ENCODE data around the gene CORIN. TPM values are rescaled to one million over a fixed set of nuclear protein-coding genes. Genes with fewer than 3 reads are reported as not detected.

Gene CORIN
- polyA plus RNA-seq, 1 donor (not counting 4 experiments of a cell fraction or from before 2014, with no cell fraction given): 0.14 TPM

GRCh38 chr4:47718696-47719095, 119.2 kb downstream of the CORIN start:
- Histone ChIP-seq H3K36me3 (ENCODE audit: control insufficient read depth in 2 of 2, extremely low read depth in 1 of 2, insufficient read depth in 2 of 2, low read length in 2 of 2) (no peaks in the 10 kb centered on the region), H3K4me3 (ENCODE audit: control insufficient read depth in 2 of 3, extremely low read depth in 1 of 3, insufficient read depth in 2 of 3, low read depth in 1 of 3, low read length in 3 of 3) (no peak overlapping the region), H4K20me1 (ENCODE audit: control insufficient read depth, extremely low read depth, insufficient read depth, low read length) (no peaks in the 10 kb centered on the region), H3K9me3 (ENCODE audit: control insufficient read depth, low read depth, low read length) (no peaks in the 10 kb centered on the region), H3K4me2 (ENCODE audit: control insufficient read depth, extremely low read depth, insufficient read depth, low read depth, low read length) (no peak overlapping the region), H3K27me3 (ENCODE audit: control insufficient read depth, extremely low read depth, insufficient read depth, low read length) (peaks cover 4% of the 10 kb centered on the region), H3K9me1 (ENCODE audit: control insufficient read depth, extremely low read depth, insufficient read depth, low read length) (no peaks in the 10 kb centered on the region), H2AFZ (ENCODE audit: control insufficient read depth, low read length) (no peak overlapping the region), H3K27ac (ENCODE audit: control insufficient read depth, insufficient read depth, low read length) (no peak overlapping the region), H3K79me2 (ENCODE audit: control insufficient read depth, insufficient read depth, low read length) (no peaks in the 10 kb centered on the region), H3K4me1 (ENCODE audit: control insufficient read depth, extremely low read depth, insufficient read depth, low read length) (no peaks in the 10 kb centered on the region), H3K9ac (ENCODE audit: control insufficient read depth, extremely low read depth, insufficient read depth, low read length) (no peak overlapping the region)
- no peak for TF ChIP-seq EZH2 (IDR thresholded peaks at IDR 0.05; ENCODE audit: low read length)
- TF ChIP-seq, protein P1, sequence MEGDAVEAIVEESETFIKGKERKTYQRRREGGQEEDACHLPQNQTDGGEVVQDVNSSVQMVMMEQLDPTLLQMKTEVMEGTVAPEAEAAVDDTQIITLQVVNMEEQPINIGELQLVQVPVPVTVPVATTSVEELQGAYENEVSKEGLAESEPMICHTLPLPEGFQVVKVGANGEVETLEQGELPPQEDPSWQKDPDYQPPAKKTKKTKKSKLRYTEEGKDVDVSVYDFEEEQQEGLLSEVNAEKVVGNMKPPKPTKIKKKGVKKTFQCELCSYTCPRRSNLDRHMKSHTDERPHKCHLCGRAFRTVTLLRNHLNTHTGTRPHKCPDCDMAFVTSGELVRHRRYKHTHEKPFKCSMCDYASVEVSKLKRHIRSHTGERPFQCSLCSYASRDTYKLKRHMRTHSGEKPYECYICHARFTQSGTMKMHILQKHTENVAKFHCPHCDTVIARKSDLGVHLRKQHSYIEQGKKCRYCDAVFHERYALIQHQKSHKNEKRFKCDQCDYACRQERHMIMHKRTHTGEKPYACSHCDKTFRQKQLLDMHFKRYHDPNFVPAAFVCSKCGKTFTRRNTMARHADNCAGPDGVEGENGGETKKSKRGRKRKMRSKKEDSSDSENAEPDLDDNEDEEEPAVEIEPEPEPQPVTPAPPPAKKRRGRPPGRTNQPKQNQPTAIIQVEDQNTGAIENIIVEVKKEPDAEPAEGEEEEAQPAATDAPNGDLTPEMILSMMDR (optimal IDR thresholded peaks at IDR 0.05 in 1 of 3, IDR thresholded peaks at IDR 0.05 in 1 of 3, conservative IDR thresholded peaks at IDR 0.05 in 1 of 3; ENCODE audit: extremely low read depth in 1 of 3, insufficient read depth in 2 of 3, low read length in 3 of 3): no peak
- DNase-seq (ENCODE audit: low read depth, low spot score): no peak
- FAIRE-seq: no peak
- dilution Hi-C loops (cut with MboI; ENCODE audit: extremely low pct_ligation_motif_present, low sequenced_read_pairs): no loop called here

GRCh38 chr4:47717188-47717587, 120.7 kb downstream of the CORIN start:
- H3K4me2 ChIP-seq (ENCODE audit: control insufficient read depth, extremely low read depth, insufficient read depth, low read depth, low read length): no peak overlapping the region
- dilution Hi-C loops (cut with MboI; ENCODE audit: extremely low pct_ligation_motif_present, low sequenced_read_pairs): no loop called here
- H3K27me3 ChIP-seq (ENCODE audit: control insufficient read depth, extremely low read depth, insufficient read depth, low read length): peaks cover 4% of the 10 kb centered on the region
- DNase-seq (ENCODE audit: low read depth, low spot score) (no peak), FAIRE-seq (no peak)
- H3K4me1 ChIP-seq (ENCODE audit: control insufficient read depth, extremely low read depth, insufficient read depth, low read length): no peaks in the 10 kb centered on the region
- H2AFZ ChIP-seq (ENCODE audit: control insufficient read depth, low read length): no peak overlapping the region
- H3K9me3 ChIP-seq (ENCODE audit: control insufficient read depth, low read depth, low read length): no peaks in the 10 kb centered on the region
- H3K27ac ChIP-seq (ENCODE audit: control insufficient read depth, insufficient read depth, low read length): no peak overlapping the region
- no peak overlapping the region for H3K9ac ChIP-seq (ENCODE audit: control insufficient read depth, extremely low read depth, insufficient read depth, low read length)
- H4K20me1 ChIP-seq (ENCODE audit: control insufficient read depth, extremely low read depth, insufficient read depth, low read length): no peaks in the 10 kb centered on the region
- TF ChIP-seq, protein P1 (optimal IDR thresholded peaks at IDR 0.05 in 1 of 3, IDR thresholded peaks at IDR 0.05 in 1 of 3, conservative IDR thresholded peaks at IDR 0.05 in 1 of 3; ENCODE audit: extremely low read depth in 1 of 3, insufficient read depth in 2 of 3, low read length in 3 of 3): no peak
- TF ChIP-seq EZH2 (IDR thresholded peaks at IDR 0.05; ENCODE audit: low read length): no peak
- H3K36me3 ChIP-seq (ENCODE audit: control insufficient read depth in 2 of 2, extremely low read depth in 1 of 2, insufficient read depth in 2 of 2, low read length in 2 of 2): no peaks in the 10 kb centered on the region
- H3K9me1 ChIP-seq (ENCODE audit: control insufficient read depth, extremely low read depth, insufficient read depth, low read length): no peaks in the 10 kb centered on the region
- no peak overlapping the region for H3K4me3 ChIP-seq (ENCODE audit: control insufficient read depth in 2 of 3, extremely low read depth in 1 of 3, insufficient read depth in 2 of 3, low read depth in 1 of 3, low read length in 3 of 3)
- no peaks in the 10 kb centered on the region for H3K79me2 ChIP-seq (ENCODE audit: control insufficient read depth, insufficient read depth, low read length)

Data from keratinocyte (primary cell).